ENCODE measurements around the gene HBA1. TPM values are rescaled to one million over a fixed set of nuclear protein-coding genes. Genes with fewer than 3 reads are reported as not detected.

Gene HBA1
- total and polyA plus RNA-seq, 2 of the 8 experiments (the other 6 are each of a cell fraction or from before 2014, with no cell fraction given): 2.3 TPM

DNA sequence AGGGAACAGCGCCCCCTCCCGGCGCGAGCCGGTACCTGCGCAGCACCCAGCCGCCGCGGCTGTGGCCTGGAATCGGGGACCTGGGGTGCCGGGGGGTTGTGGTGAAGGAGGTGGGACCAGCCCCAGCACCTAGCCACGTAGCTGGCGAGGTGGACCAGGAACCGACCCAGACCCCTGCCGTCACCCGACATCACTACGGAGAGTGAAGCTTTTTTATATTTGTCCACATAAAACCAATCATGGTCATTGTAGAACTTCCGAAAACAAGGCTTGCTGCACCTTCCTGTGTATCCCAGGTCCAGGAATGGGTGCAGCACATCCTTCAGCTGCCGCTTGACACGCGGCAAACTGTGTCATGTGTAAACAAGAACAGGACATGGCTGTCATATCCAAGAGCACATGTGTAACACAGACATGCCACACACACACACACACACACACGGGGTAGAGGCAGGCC is 5.1 kb downstream of the HBA1 start:
- H3K4me1 ChIP-seq (replicated peaks in 1 of 4; ENCODE audit: control insufficient read depth in 3 of 4, insufficient read depth in 4 of 4, low read length in 3 of 4): peaks cover 0 to 5% (median 3%) of the 10 kb centered on the region in 4 experiments; a peak in 4 of 7 replicates
- no peak overlapping the region for H3K9ac ChIP-seq (replicated peaks in 1 of 4; ENCODE audit: extremely low read depth in 1 of 4, low read depth in 3 of 4, low read length in 3 of 4)
- no peak overlapping the region for H2BK20ac ChIP-seq (ENCODE audit: low read length)
- POLR2A ChIA-PET (ENCODE audit: partially characterized antibody): interaction anchor here (0.8 to 2.9 kb wide), 8 partner anchors 9 to 180 kb away, joined by 3 to 29 read pairs (median 4); partner anchors contain the start of genes HBM, NPRL3 and RHBDF1
- FAIRE-seq: no peak
- H3K14ac ChIP-seq (ENCODE audit: insufficient read length): no peak overlapping the region
- peak overlapping the region in 1 of 2 experiments; percentile 55; a peak in 1 of 4 replicates for H3K4me2 ChIP-seq (ENCODE audit: insufficient read depth in 1 of 2, low read depth in 2 of 2, low read length in 2 of 2)
- H3K36me3 ChIP-seq (ENCODE audit: control insufficient read depth in 2 of 4, insufficient read depth in 4 of 4, low read length in 3 of 4): peaks cover 0 to 3% (median 0%) of the 10 kb centered on the region in 4 experiments; a peak in 1 of 8 replicates
- no peak overlapping the region for H2AFZ ChIP-seq (ENCODE audit: low read length)
- no peaks in the 10 kb centered on the region for H3K9me3 ChIP-seq (ENCODE audit: insufficient read depth in 2 of 2, low read depth in 1 of 2, low read length in 1 of 2)
- H3K18ac ChIP-seq (ENCODE audit: extremely low read depth, low read length): no peak overlapping the region
- H3K23ac ChIP-seq (ENCODE audit: insufficient read length): no peak overlapping the region
- CTCF ChIA-PET (ENCODE audit: partially characterized antibody): interaction anchor here (0.6 to 4.3 kb wide), 26 partner anchors 8 to 173 kb away, joined by 3 to 41 read pairs (median 4); partner anchors contain the start of genes HBM and MPG
- peaks cover 32 to 44% (median 39%) of the 10 kb centered on the region in 4 experiments for H3K27me3 ChIP-seq (replicated peaks in 1 of 4; ENCODE audit: control insufficient read depth in 3 of 4, extremely low read depth in 1 of 4, insufficient read depth in 3 of 4, low read length in 3 of 4)
- H4K20me1 ChIP-seq (replicated peaks in 1 of 2; ENCODE audit: control insufficient read depth in 1 of 2, insufficient read depth in 2 of 2, low read length in 2 of 2): peaks cover 9 to 12% of the 10 kb centered on the region in 2 experiments
- no peak overlapping the region; a peak in 1 of 8 replicates for H3K4me3 ChIP-seq (ENCODE audit: extremely low read depth in 1 of 4, insufficient read depth in 2 of 4, low read depth in 3 of 4, low read length in 4 of 4)
- no peak overlapping the region for H4K5ac ChIP-seq (ENCODE audit: insufficient read length, low read depth, low read length)
- H2AK5ac ChIP-seq (ENCODE audit: low read depth, low read length): no peak overlapping the region
- no peak overlapping the region for H2BK5ac ChIP-seq (ENCODE audit: low read depth, low read length)
- 29% methylated on average over 21 of the region's 22 CpGs; no CpG with 5 or more reads in 1 of the 2 experiments for WGBS, 2 experiments (ENCODE audit: extremely low coverage in 1 of 2, insufficient coverage in 1 of 2, insufficient read length in 1 of 2, insufficient replicate concordance in 2 of 2, low coverage in 1 of 2, low lambda C conversion rate in 2 of 2, missing lambda C conversion rate in 1 of 2)
- H3K23me2 ChIP-seq (ENCODE audit: low read depth, low read length): peaks cover 9% of the 10 kb centered on the region; the same call in 1 of the 2 replicates
- peak in 1 of 2 experiments; percentile 99 for DNase-seq (ENCODE audit: low read depth in 1 of 2, low spot score in 2 of 2)
- no peaks in the 10 kb centered on the region for H3K79me2 ChIP-seq (ENCODE audit: control insufficient read depth in 1 of 2, insufficient read depth in 2 of 2, low read length in 2 of 2)
- no peak overlapping the region for H3K56ac ChIP-seq (replicated peaks; ENCODE audit: insufficient read length, low read depth, low read length)
- H3K79me1 ChIP-seq (ENCODE audit: low read depth, low read length): no peaks in the 10 kb centered on the region; the same call in 1 of the 2 replicates
- peak overlapping the region; percentile 71; the same call in 1 of the 2 replicates for H4K8ac ChIP-seq (ENCODE audit: extremely low read depth, insufficient read depth, low read length)
- no peak overlapping the region for H3K4ac ChIP-seq (replicated peaks; ENCODE audit: insufficient read length, low read depth, low read length)
- H2BK120ac ChIP-seq (replicated peaks; ENCODE audit: low read depth, low read length): no peak overlapping the region
- no peak overlapping the region for H3K27ac ChIP-seq (ENCODE audit: low read depth, low read length)
- no peak overlapping the region for H4K91ac ChIP-seq (replicated peaks; ENCODE audit: insufficient read length, low read length)
- H2BK12ac ChIP-seq (ENCODE audit: low read depth, low read length): no peak overlapping the region
- H2BK15ac ChIP-seq (ENCODE audit: low read length): no peak overlapping the region
- TF ChIP-seq EP300 (IDR thresholded peaks at IDR 0.05; ENCODE audit: borderline replicate concordance in 1 of 2, low read depth in 2 of 2, low read length in 2 of 2): 0 out of 3 replicates have a peak, but pooled peaks of 1 of the 2 experiments have one; percentile 6
